Stimulated activated naive CD8-positive, alpha-beta T cell treated with anti-CD3 and anti-CD28 coated beads, Interleukin-15, Interleukin-2, amounts not matched to agents 100 ng/mL and 50 ng/mL, for 24 hours (primary cell): Measurements from ENCODE around the gene OR1K1.
"Not testable (repeated sequence)": the region's sequence is repeated elsewhere in the genome, so short reads cannot be mapped to it uniquely, and the experiment has no call there.

ENCODE experiments used
- H3K27ac Mint-ChIP-seq: one replicate; pipeline ENCODE4 v1.8.0; 2021; ENCODE audit warnings: mild to moderate bottlenecking, mixed read lengths
- H3K27me3 Mint-ChIP-seq: one replicate; pipeline ENCODE4 v1.8.0; 2021; ENCODE audit warnings: mixed read lengths
- H3K36me3 Mint-ChIP-seq: one replicate; pipeline ENCODE4 v1.8.0; 2021; ENCODE audit warnings: low read depth, mixed read lengths
- H3K4me1 Mint-ChIP-seq: one replicate; pipeline ENCODE4 v1.8.0; 2021; ENCODE audit warnings: low read depth, mixed read lengths
- H3K4me3 Mint-ChIP-seq: one replicate; pipeline ENCODE4 v1.8.0; 2021; ENCODE audit warnings: mild to moderate bottlenecking, mixed read lengths
- H3K9me3 Mint-ChIP-seq: one replicate; pipeline ENCODE4 v1.8.0; 2021; ENCODE audit warnings: mixed read lengths

The OR1K1 gene

DNA sequence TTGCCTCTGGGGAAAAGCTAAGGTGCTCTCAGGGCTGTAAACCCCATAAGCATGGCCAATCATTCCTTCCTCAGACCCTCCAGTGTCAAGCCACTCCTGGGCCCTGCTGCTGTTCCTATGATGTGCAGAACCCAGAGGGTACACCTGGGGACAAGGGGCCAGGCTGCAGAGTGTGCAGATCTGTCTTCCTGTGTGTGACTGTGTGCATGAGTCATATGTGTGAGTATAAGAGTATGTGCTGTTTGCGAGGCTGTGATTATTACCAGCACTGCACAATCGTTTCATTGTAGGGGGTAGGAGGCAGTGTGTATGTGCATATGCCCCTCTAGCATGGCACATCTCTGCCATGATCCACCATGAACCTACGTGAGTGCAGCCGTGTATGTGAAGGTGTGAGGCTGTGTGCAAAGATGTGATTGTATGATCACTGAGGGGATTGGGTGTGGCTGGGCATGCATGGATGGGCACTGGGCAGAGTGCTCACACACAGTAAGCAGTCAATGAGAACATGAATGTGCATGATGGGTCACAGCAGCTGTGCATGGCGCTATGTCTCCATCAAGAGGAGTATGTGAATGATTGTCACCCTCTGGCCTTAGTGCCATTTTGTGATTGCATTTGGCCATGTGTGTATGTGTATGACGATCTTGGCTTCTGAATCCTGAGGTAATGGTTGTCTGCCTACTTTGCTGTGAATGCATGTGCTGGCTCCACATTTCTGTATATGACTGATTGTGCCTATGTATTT lies 2.4 kb upstream of the OR1K1 start:
- Mint-ChIP-seq H3K27ac (no peak overlapping the region), H3K4me3 (no peak overlapping the region), H3K36me3 (no peaks in the 10 kb centered on the region), H3K9me3 (no peaks in the 10 kb centered on the region), H3K27me3 (no peaks in the 10 kb centered on the region), H3K4me1 (no peaks in the 10 kb centered on the region)

DNA sequence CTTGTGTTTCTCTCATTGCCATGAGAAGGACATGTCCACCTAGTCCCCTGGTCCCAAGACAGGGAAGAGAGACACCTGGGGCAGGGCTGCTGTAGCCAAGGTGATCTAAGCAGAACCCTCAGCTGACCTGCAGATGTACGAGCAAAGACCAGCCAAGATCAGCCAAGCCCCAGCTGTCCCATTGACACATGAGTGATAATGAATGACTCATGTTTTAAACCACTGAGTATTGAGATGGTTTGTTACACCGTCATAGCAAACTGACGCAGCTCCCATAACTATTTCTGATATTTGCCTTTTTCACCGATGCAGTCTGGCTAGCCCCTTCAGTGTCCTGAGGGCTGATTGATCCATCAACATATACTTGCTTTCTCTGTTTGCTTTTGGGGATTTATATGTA lies 6.7 kb downstream of the OR1K1 start:
- Mint-ChIP-seq H3K4me3 (no peak overlapping the region), H3K27me3 (no peaks in the 10 kb centered on the region), H3K9me3 (peaks cover 15% of the 10 kb centered on the region), H3K36me3 (peaks cover 24% of the 10 kb centered on the region), H3K4me1 (peaks cover 26% of the 10 kb centered on the region), H3K27ac (peak overlapping the region; percentile 89)

DNA sequence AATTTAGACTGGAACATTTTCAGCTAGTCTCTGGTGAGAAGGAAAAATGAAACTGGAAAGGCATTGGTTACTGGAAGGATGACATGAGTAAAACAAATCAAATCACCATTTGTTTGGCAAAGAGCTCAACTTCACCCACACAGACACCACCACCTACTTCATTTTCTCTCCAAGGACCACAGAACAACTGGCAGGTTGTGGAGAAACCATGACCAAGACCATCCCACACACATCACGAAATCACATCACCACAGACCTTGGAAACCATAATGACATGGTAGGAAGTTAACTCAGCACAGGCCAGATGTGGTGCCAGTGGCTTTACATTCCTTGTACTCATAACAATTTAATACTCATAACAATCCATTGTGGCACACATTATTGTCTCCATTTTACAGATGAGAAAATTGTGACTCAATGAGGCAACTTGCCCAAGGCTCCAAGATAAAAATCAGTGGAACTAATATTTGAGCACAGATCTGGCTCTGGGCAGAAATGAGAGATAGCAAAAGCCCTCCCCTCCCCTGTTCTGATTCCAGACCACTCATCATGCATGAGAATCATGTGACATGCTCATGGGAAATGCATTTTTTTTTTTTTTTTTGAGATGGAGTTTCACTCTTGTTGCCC lies 7.5 kb downstream of the OR1K1 start:
- H3K9me3 Mint-ChIP-seq = peaks cover 15% of the 10 kb centered on the region
- H3K36me3 Mint-ChIP-seq = peaks cover 24% of the 10 kb centered on the region
- H3K27me3 Mint-ChIP-seq = no peaks in the 10 kb centered on the region
- peak overlapping the region; percentile 67 for H3K4me3 Mint-ChIP-seq
- H3K27ac Mint-ChIP-seq = peak overlapping the region; percentile 89
- H3K4me1 Mint-ChIP-seq = peaks cover 26% of the 10 kb centered on the region

DNA sequence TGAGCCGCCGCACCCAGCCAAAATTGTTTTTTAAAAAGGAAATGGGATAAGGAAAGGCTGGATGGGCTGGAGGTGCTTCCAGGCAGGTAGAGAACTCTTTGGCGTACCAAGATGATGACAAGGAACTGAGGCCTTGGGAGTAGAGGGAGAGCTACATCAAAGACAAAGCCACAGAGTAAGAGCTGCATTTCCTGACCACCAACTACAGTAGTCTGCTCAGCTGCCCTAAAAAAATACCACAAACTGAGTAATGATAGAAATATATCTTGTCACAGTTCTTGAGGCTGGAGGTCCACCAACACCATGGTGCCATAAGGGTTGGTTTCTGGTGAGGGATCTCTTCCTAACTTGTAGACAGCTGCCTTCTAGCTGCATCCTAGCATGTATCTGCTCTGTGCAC lies 8.2 kb downstream of the OR1K1 start:
- no peaks in the 10 kb centered on the region for H3K27me3 Mint-ChIP-seq
- H3K9me3 Mint-ChIP-seq = peaks cover 15% of the 10 kb centered on the region
- H3K27ac Mint-ChIP-seq = peak overlapping the region; percentile 89
- peaks cover 26% of the 10 kb centered on the region for H3K4me1 Mint-ChIP-seq
- peaks cover 24% of the 10 kb centered on the region for H3K36me3 Mint-ChIP-seq
- no peak overlapping the region for H3K4me3 Mint-ChIP-seq

DNA sequence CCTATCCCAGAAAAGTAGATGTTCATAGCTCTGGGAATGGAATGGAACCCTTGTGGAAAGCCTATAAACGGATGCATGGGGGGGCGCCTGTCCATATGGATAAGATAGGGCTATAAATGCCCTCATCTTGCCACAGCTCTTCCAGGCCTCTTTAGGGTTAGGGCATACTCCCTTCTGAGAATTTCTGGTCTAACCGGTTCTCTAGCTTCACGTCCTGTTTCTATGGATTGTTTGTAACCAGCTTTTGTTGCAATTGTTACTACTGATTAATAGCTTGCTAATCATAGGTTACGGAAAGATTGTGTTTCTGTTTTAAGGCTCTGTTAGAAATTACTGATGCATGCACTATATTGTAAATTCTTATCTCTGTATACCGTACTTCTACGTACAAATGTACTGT lies 9.3 kb downstream of the OR1K1 start:
- H3K27me3 Mint-ChIP-seq, H3K27ac Mint-ChIP-seq, H3K4me3 Mint-ChIP-seq: not testable (repeated sequence)
- H3K4me1 Mint-ChIP-seq = peaks cover 26% of the 10 kb centered on the region
- peaks cover 15% of the 10 kb centered on the region for H3K9me3 Mint-ChIP-seq
- H3K36me3 Mint-ChIP-seq = peaks cover 24% of the 10 kb centered on the region

DNA sequence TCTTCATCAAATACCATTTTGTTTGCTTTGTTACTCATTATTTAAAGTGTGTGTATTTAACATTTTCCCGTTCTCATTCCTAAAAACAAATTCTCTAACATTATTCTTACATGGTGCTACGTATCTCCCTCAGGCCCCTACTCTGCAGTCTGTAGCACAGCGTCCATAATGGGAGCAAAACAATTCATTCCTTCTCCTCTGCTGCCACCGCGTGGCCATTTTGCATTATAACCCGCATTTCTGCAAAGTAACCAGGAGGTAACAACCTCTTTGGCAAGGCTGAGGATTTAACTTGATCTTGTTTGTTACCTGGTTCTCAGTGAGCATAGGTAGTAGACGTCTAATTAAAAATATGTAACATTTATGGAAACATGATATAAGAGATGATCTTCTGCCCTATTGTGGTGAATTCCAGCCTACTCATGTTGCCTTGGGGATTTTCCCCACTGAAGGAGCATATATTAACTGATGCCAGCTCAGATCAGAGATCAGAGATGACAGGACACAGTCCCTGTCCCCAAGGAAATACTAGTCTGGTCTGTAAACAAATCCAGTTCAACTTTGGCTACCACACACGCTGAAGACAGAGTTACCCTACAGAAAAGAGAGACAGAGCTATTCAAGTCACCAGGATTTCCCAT lies 10.5 kb downstream of the OR1K1 start:
- Mint-ChIP-seq H3K9me3 (peaks cover 15% of the 10 kb centered on the region), H3K27me3 (no peaks in the 10 kb centered on the region), H3K4me3 (no peak overlapping the region), H3K36me3 (peaks cover 18% of the 10 kb centered on the region), H3K4me1 (peaks cover 28% of the 10 kb centered on the region), H3K27ac (no peak overlapping the region)

DNA sequence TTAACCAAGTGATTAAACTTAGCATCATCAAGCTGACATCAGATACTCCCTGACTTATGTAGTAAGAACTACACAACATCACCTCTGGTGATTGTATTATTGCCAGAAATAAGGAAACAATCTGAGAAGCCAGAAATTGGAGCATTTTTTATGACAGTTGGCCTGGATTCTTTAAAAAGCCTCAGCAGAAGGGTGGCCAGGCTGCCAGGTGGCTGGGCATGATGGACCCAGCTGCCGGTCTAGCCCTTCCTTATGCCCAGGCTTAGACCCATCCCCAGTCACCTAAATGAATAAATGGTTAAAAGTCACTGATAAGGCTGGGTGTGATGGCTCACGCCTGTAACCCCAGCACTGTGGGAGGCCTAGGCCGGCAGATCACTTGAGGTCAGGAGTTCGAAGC lies 12.8 kb downstream of the OR1K1 start:
- Mint-ChIP-seq H3K4me1 (peaks cover 32% of the 10 kb centered on the region), H3K9me3 (no peaks in the 10 kb centered on the region), H3K36me3 (peaks cover 4% of the 10 kb centered on the region), H3K27me3 (no peaks in the 10 kb centered on the region), H3K4me3 (no peak overlapping the region), H3K27ac (no peak overlapping the region)

DNA sequence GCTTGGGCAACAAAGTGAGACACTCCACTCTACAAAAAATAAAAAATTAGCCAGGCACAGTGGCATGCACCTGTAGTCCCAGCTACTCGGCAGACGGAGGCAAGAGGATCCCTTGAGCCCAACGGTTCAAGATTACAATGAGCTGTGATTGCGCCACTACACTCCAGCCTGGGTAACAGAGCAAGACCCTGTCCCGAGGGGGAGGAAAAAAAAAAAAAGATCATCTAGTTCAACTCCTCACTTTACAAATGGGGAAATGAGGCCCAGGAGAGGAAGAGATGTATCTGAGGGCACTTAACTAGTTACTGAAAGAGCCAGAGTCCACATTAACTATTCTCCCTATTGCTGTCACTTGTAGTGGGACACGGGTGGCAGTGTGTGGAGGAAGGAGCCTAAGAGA lies 14.6 kb downstream of the OR1K1 start:
- peaks cover 21% of the 10 kb centered on the region for H3K4me1 Mint-ChIP-seq
- H3K36me3 Mint-ChIP-seq = peaks cover 7% of the 10 kb centered on the region
- H3K27me3 Mint-ChIP-seq = no peaks in the 10 kb centered on the region
- H3K27ac Mint-ChIP-seq = no peak overlapping the region
- H3K4me3 Mint-ChIP-seq = no peak overlapping the region
- H3K9me3 Mint-ChIP-seq = no peaks in the 10 kb centered on the region

DNA sequence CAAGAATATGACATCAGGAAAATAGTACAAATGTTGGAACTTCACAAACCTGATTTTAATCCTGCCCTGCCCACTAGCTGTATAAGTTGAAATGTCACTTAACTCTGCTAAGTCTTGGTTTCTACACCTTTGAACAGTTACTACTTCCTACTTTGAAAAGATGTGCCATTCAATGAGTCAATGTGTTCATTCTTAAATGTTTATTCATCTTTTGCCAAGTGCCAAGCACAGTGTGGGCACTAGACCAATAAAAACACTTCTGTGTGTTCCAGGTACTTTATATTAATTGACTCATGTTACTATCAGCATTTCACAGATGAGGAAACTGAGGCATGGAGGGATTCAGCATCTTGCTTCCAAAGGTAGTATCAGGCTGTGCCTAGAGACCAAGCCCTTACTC lies 15.6 kb downstream of the OR1K1 start:
- Mint-ChIP-seq H3K9me3 (no peaks in the 10 kb centered on the region), H3K27me3 (no peaks in the 10 kb centered on the region), H3K4me3 (no peak overlapping the region), H3K36me3 (peaks cover 17% of the 10 kb centered on the region), H3K27ac (no peak overlapping the region), H3K4me1 (peaks cover 28% of the 10 kb centered on the region)

DNA sequence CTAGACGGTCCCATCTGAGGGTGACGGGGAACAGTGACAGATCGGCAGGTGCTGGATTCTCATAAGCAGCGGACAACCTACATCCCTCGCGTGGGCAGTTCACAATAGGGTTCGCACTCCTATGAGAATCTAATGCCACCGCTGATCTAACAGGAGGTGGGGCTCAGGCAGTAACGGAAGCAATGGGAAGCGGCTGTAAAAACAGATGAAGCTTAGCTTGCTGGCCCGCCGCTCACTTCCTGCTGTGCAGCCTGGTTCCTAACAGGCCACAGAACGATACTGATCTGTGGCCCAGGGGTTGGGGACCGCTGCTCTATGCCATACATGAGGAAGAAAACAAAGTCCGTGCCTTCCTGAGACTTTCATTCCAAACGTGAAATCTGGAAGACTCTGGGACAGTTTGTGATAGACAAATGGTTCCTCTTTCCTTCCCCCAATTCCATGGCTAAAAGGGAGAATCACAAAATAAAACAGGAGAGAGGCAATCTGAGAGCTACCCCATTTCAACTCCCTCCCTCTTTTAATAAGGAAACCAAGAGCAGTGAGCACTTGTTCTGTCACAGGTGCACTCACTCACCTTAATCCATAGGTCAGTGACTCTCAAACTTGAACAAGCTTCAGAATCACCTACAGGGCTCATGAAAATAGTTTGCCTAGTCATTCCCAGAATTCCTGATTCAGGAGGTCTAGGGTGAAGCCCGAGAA lies 16.4 kb downstream of the OR1K1 start:
- Mint-ChIP-seq H3K4me1 (peaks cover 28% of the 10 kb centered on the region), H3K9me3 (no peaks in the 10 kb centered on the region), H3K4me3 (peak overlapping the region; percentile 61), H3K27me3 (no peaks in the 10 kb centered on the region), H3K27ac (peak overlapping the region; percentile 78), H3K36me3 (peaks cover 23% of the 10 kb centered on the region)

DNA sequence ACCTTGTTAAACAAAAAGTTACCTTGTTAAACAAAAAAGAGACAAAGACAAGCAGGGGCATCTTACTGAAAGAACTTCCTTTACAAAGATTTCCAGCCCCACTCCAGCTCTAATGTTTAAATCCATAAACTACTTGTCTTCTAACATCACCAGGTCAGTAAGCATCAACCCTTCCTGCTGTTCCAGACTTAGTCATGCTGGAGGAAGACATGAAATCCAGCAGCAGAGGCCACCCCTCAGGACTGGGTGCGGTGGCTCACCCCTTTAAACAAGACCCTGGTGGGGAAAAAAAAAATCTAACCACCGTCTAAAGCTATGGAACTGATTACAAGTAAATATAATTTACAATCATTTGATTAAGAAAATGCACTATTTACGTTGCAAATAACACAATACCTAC lies 19.4 kb downstream of the OR1K1 start:
- Mint-ChIP-seq H3K27me3 (no peaks in the 10 kb centered on the region), H3K4me3 (no peak overlapping the region), H3K4me1 (peaks cover 35% of the 10 kb centered on the region), H3K9me3 (no peaks in the 10 kb centered on the region), H3K36me3 (peaks cover 37% of the 10 kb centered on the region), H3K27ac (no peak overlapping the region)

DNA sequence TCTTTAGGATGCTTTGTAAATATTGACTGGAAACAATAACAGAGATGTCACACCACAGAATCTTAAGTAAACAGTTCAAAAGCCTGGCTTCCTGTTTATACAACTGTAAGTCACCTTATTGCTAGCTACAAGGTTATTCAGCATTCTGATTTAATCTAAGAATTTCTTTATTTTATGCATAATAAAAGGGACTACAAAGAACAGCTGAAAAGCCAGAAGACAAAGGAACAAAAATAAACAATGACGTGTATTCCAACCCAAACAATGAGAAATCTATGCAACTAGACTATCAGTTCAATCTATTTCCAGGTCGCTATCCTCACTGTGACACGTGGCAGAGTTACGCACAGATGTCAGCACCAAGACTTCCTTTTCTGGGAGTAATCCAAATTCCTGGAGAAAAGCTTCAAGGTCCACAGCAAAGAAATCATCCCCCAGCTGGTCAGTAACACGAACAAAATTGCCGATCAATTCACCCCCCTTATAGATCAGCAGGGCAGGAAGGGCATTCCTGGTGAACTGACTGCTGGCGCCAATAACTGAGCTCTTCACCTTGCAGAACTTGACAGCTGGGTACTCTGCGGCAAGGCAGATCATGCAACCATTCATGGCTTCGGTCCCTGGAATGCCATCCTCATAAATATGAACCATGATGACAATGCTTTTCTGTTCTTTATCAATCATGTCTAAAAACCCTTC lies 20.0 kb downstream of the OR1K1 start:
- H3K4me1 Mint-ChIP-seq = peaks cover 41% of the 10 kb centered on the region
- H3K27ac Mint-ChIP-seq = no peak overlapping the region
- H3K9me3 Mint-ChIP-seq = no peaks in the 10 kb centered on the region
- peaks cover 43% of the 10 kb centered on the region for H3K36me3 Mint-ChIP-seq
- no peak overlapping the region for H3K4me3 Mint-ChIP-seq
- H3K27me3 Mint-ChIP-seq = no peaks in the 10 kb centered on the region

DNA sequence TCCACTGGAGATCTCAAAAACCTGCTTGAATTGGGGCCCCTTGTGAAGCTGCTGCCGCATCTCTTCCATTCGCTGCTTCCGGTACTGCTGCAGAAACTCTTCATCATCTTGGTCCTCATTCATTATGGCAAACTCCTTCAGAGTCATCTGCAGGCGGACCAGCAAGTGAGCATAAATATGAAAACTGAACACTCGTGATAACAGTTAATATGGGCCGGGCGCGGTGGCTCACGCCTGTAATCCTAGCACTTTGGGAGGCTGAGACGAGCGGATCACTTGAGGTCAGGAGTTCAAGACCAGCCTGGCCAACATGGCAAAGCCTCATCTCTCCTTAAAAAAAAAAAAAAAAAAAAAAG lies 20.5 kb downstream of the OR1K1 start:
- Mint-ChIP-seq H3K9me3 (no peaks in the 10 kb centered on the region), H3K27ac (no peak overlapping the region), H3K4me3 (no peak overlapping the region), H3K27me3 (no peaks in the 10 kb centered on the region), H3K4me1 (peaks cover 42% of the 10 kb centered on the region), H3K36me3 (peaks cover 43% of the 10 kb centered on the region)

DNA sequence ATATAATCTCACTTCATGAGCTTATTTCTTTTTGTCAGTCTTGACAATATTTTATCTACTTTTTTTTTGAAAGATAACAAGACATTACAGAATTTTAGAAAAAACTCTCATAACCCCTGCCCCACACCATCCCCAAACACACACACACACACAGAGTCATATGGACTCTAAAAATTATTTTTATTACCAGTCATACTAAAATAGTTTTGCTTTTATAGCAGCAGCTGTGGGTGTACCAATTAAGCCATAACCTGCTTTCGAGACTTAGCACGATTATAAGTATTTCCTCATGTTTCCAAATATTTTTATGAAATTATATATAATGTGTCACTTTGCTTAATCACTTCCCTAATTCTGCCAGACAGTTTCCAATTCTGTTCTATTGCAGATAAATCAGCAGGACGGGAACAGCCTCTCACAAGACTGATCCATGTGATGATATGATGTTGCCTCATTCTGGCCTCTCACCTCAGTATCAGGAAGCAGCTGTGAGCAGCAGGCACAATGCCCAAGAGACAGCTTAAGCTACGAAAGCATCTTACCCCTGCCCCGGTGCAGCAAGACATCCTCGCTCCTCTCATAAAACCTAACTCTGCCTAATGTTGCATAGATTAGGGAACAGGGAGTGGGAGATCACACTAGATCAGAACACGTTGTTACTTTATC lies 21.5 kb downstream of the OR1K1 start:
- H3K27me3 Mint-ChIP-seq = no peaks in the 10 kb centered on the region
- H3K9me3 Mint-ChIP-seq = no peaks in the 10 kb centered on the region
- peaks cover 39% of the 10 kb centered on the region for H3K4me1 Mint-ChIP-seq
- H3K36me3 Mint-ChIP-seq = peaks cover 48% of the 10 kb centered on the region
- H3K4me3 Mint-ChIP-seq = no peak overlapping the region
- peak overlapping the region; percentile 52 for H3K27ac Mint-ChIP-seq
